Heart left ventricle (tissue), 16 donors: Measurements from ENCODE around the gene ATAD5. TPM values are rescaled to one million over a fixed set of nuclear protein-coding genes. Genes with fewer than 3 reads are reported as not detected.
A peak's percentile ranks its signal among the peaks of the same experiment; 100 is the strongest.

Source experiments
- ATAC-seq, 4 donors: fragments of 200-7000 bp; cut with Tn5 transposase; one replicate each; pipeline ENCODE4 v1.9.1; 2020 to 2022; ENCODE audit warnings: moderate library complexity in 4 of 4, mild to moderate bottlenecking in 3 of 4, moderate number of reproducible peaks in 1 of 4
- DNase-seq, 5 donors: peaks; one replicate each; pipeline ENCODE4 v3.0.0-alpha.2; 2020
- H3K27ac ChIP-seq, 12 donors: fragments of 200-600 bp; sonication (generic) in 4 of 12; one replicate each; pipeline versions ENCODE4 v1.5.0 to v1.8.0; 2016 to 2022; ENCODE audit warnings: mild to moderate bottlenecking in 2 of 12
- H3K27me3 ChIP-seq, 9 donors: fragments of 200-600 bp; sonication (generic) in 2 of 9; one replicate each; pipeline versions ENCODE4 v1.5.1 to v1.8.0; 2016 to 2022; ENCODE audit warnings: mild to moderate bottlenecking in 3 of 9
- H3K36me3 ChIP-seq, 9 donors: fragments of 200-600 bp; sonication (generic) in 2 of 9; one replicate each; pipeline versions ENCODE4 v1.5.0 to v1.8.0; 2018 to 2022; ENCODE audit warnings: mild to moderate bottlenecking in 2 of 9
- H3K4me1 ChIP-seq, 12 donors: fragments of 200-600 bp; sonication (generic) in 4 of 12; one replicate each; pipeline versions ENCODE4 v1.5.0 to v1.8.0; 2016 to 2022; ENCODE audit warnings: mild to moderate bottlenecking in 3 of 12
- H3K4me3 ChIP-seq, 12 donors: fragments of 200-600 bp; sonication (generic) in 4 of 12; one replicate each; pipeline versions ENCODE4 v1.5.0 to v1.8.0; 2017 to 2022; ENCODE audit warnings: mild to moderate bottlenecking in 9 of 12, moderate library complexity in 4 of 12
- H3K9me3 ChIP-seq, 12 donors: fragments of 200-600 bp; sonication (generic) in 4 of 12; one replicate each; pipeline versions ENCODE4 v1.5.0 to v1.8.0; 2016 to 2022; ENCODE audit warnings: mild to moderate bottlenecking in 1 of 12
- POLR2A ChIP-seq, 2 donors: fragments of 450-650 bp; IDR thresholded peaks; one replicate each; pipeline ENCODE4 v1.6.1; 2017; ENCODE audit warnings: antibody characterized with exemption in 2 of 2, mild to moderate bottlenecking in 2 of 2, moderate library complexity in 2 of 2
- WGBS, 4 donors: extraction: QIAGEN DNeasy Blood & Tissue Kit in 2 of 4; methylation state at CpG; one replicate each; pipeline versions ENCODE4 v1.1.5 to v1.1.7; 2013 to 2018; 5-methylcytosine and 5-hydroxymethylcytosine counted together
- intact Hi-C, 10 donors: fragments of 100-400 bp; cut with DNase I; formaldehyde crosslinking; loops; one replicate each; pipeline versions ENCODE4 v1.11.1 to v1.14.2; 2022
- polyA plus RNA-seq, 2 donors: library from polyadenylated mRNA; stranded (reverse); fragments of 200-250 nt; gene quantifications; one replicate each; pipeline ENCODE4 v1.2.3, GENCODE V29; 2013
- total RNA-seq, 9 donors: library from RNA; depleted of rRNA in 2 of 9; stranded (reverse); fragments of >200 nt in 2 of 9; fragmentation: NEBNext Ultra II Directional in 3 of 9; extraction: Animal tissue kit (Norgen Biotek cat#: 25700) in 3 of 9; gene quantifications; one replicate each; pipeline versions ENCODE4 v1.1.0 to v1.2.4, GENCODE V29; 2016 to 2023
- TF ChIP-seq, protein P1 (sequence below), 12 donors: fragments of 200-600 bp; sonication (generic) in 4 of 12; IDR thresholded peaks; one replicate each; pipeline versions ENCODE4 v1.5.0 to v1.8.0; 2018 to 2022; ENCODE audit warnings: antibody characterized with exemption in 12 of 12, mild to moderate bottlenecking in 5 of 12
- donor health status: ischemic (EF 13 %, LVEDD 7.1; RV severe dilation, severe dysfunction).
- donor health status: healthy with polysubstance abuse.
- donor health status: DM: no; HTN: yes; CAD: no.
- donor health status: DM: no; HTN: no; CAD: no.
- donor health status: ischemic (EF 25% LVEDD 6.9; RV normal size, moderate dysfunction).
- donor health status: ischemic (EF 25% LVEDD 5.7; RV mildly dilated, moderate dysfunction).
- donor health status: healthy.
- donor health status: DM: yes; HTN: yes; CAD: no.
- donor health status: ischemic (EF 35%, LVEDD 5.7; RV mildly dilated, moderate dysfunction).
- donor health status: nonischemic (EF 11% LVEDD 7.7; RV severe dilation, severe dysfunction).
- donor health status: DM: yes; HTN: yes; CAD: no.
- donor health status: PGD.
- donor health status: ischemic (EF 29% LVEDD 5.4; RV normal size, mild dysfunction).
- donor health status: nonischemic (EF 23%, LVEDD 6.1; RV moderate dilation, normal function).

Gene ATAD5
- total and polyA plus RNA-seq, 11 donors, result 0.25 to 2.5 (median 0.40) TPM

DNA sequence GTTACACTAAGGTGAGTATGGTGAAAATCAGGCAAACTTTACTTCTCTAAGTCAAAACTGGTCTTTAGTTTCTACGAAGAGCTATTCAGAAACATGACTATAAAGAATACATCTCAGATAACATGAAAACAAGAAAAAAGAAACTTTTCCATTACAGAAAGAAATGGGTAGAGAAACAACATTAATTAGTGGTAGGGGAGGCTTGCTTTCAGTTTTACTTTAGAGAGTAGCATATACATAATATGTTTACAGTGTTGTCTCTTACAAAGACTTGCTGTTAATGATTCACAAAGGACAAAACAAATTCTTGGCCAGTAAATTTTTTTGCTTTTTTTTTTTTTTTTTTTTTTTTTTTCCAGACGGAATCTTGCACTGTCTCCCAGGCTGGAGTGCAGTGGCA, 41.5 kb upstream of the ATAD5 start:
- H3K9me3 ChIP-seq, result no peaks in the 10 kb centered on the region
- no peak for TF ChIP-seq POLR2A (IDR thresholded peaks at IDR 0.05)
- TF ChIP-seq, protein P1, sequence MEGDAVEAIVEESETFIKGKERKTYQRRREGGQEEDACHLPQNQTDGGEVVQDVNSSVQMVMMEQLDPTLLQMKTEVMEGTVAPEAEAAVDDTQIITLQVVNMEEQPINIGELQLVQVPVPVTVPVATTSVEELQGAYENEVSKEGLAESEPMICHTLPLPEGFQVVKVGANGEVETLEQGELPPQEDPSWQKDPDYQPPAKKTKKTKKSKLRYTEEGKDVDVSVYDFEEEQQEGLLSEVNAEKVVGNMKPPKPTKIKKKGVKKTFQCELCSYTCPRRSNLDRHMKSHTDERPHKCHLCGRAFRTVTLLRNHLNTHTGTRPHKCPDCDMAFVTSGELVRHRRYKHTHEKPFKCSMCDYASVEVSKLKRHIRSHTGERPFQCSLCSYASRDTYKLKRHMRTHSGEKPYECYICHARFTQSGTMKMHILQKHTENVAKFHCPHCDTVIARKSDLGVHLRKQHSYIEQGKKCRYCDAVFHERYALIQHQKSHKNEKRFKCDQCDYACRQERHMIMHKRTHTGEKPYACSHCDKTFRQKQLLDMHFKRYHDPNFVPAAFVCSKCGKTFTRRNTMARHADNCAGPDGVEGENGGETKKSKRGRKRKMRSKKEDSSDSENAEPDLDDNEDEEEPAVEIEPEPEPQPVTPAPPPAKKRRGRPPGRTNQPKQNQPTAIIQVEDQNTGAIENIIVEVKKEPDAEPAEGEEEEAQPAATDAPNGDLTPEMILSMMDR (IDR thresholded peaks at IDR 0.05), result no peak

DNA sequence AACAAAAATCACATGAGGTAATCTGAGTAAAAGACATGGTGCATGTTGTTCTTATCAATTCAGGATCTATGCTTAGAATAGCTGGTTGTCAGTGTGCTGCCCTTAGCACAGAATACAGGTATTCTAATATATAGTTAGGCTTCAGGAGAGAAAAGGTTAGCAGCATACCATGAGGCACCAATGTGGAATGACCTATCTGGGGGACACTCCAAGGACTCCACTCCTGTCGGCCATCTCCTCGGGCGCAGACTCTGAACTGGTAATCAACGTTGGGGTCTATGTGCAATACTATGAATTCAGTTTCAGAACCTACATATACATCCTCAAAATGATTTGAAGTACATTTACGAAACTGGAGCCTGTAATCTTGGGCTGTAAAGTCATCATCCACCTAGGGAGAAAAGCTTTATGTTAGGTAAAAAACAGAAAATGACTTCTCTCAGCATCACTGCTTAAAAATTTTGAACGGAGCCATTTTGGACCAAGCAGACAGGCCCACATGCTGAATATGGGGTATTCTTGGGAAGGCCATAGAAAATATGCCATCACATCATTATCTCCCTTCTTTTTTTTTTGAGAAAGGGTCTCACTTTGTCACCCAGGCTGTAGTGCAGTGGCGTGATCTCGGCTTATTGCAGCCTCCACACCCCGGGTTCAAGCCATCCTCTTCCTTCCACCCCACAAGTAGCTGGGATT, 38.3 kb upstream of the ATAD5 start:
- H3K36me3 ChIP-seq, result peaks cover 0 to 98% (median 90%) of the 10 kb centered on the region in 9 donors
- intact Hi-C loops, result no loop called here
- H3K9me3 ChIP-seq, result no peaks in the 10 kb centered on the region
- DNase-seq (no peak), ATAC-seq (no peak)
- 89 to 90% (median 90%) methylated on average over 9 of the region's 9 CpGs for WGBS, 4 donors
- H3K27ac ChIP-seq, result no peak overlapping the region
- no peaks in the 10 kb centered on the region for H3K27me3 ChIP-seq
- H3K4me3 ChIP-seq, result no peak overlapping the region
- H3K4me1 ChIP-seq, result no peaks in the 10 kb centered on the region
- no peak for TF ChIP-seq POLR2A (IDR thresholded peaks at IDR 0.05)
- TF ChIP-seq, protein P1 (IDR thresholded peaks at IDR 0.05), result no peak

More for the DNA sequence above, 41.5 kb upstream of the ATAD5 start:
- Histone ChIP-seq H3K4me3 (no peak overlapping the region), H3K27ac (peak overlapping the region in 1 of 12 donors; percentile 22), H3K36me3 (peaks cover 0 to 98% (median 96%) of the 10 kb centered on the region in 9 donors), H3K27me3 (no peaks in the 10 kb centered on the region), H3K4me1 (no peaks in the 10 kb centered on the region)
- no peak for ATAC-seq
- intact Hi-C loops, result no loop called here
- no peak for DNase-seq
- 71 to 90% (median 81%) methylated on average over 2 of the region's 2 CpGs for WGBS, 4 donors

DNA sequence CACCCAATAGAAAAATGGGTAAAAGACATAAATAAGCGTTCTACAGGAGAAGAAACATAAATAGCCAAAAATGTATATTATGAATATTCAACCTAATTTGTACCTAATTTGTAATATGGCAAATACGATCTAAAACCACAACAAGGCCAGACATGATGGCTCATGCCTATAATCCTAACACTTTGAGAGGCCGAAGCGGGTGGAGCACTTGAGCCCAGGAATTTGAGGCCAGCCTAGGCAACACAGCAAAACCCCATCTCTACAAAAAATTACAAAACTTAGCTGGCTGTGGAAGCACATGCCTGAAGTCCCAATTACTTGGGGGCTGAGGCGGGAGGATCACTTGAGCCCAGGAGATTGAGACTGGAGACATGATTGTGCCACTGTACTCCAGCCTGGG, 37.4 kb upstream of the ATAD5 start:
- WGBS, 4 donors, result 94 to 97% (median 96%) methylated on average over 5 of the region's 5 CpGs
- intact Hi-C loops, result no loop called here
- peaks cover 0 to 100% (median 91%) of the 10 kb centered on the region in 9 donors for H3K36me3 ChIP-seq

DNA sequence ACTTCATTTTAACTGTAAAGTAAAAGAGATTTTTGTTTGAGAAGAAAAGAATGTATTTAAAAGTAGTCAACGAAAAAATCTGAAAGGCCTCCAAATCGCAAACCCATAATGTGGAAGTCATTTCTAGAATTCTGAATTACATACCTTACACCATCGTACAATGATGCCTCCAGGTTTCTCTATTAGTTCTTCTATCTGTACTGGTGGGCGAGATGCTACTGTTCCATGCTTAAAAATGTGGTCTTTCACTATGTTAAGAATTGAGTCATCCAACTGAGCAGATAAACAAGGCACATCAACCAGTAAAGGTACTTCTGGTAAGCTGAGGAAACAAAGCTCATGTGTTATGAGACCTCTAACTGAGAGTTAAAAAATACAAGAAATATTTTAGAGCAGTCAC, 35.8 kb upstream of the ATAD5 start:
- Histone ChIP-seq H3K9me3 (no peaks in the 10 kb centered on the region), H3K4me1 (no peaks in the 10 kb centered on the region), H3K4me3 (no peak overlapping the region), H3K27me3 (no peaks in the 10 kb centered on the region), H3K27ac (no peak overlapping the region), H3K36me3 (peaks cover 0 to 100% (median 89%) of the 10 kb centered on the region in 9 donors)
- WGBS, 4 donors, result 91 to 97% (median 95%) methylated on average over 4 of the region's 4 CpGs
- DNase-seq, result no peak
- intact Hi-C loops, result no loop called here
- TF ChIP-seq, protein P1 (IDR thresholded peaks at IDR 0.05), result no peak
- no peak for TF ChIP-seq POLR2A (IDR thresholded peaks at IDR 0.05)
- no peak for ATAC-seq

More for the DNA sequence above, 37.4 kb upstream of the ATAD5 start:
- H3K9me3 ChIP-seq, result no peaks in the 10 kb centered on the region
- no peak for DNase-seq
- no peak overlapping the region for H3K27ac ChIP-seq
- no peak overlapping the region for H3K4me3 ChIP-seq
- no peak for ATAC-seq
- H3K27me3 ChIP-seq, result no peaks in the 10 kb centered on the region
- H3K4me1 ChIP-seq, result no peaks in the 10 kb centered on the region
- no peak for TF ChIP-seq POLR2A (IDR thresholded peaks at IDR 0.05)
- TF ChIP-seq, protein P1 (IDR thresholded peaks at IDR 0.05), result no peak
